A549 (cell line): ENCODE measurements around the gene CLEC2L. TPM values are rescaled to one million over a fixed set of nuclear protein-coding genes. Genes with fewer than 3 reads are reported as not detected.
A peak's percentile ranks its signal among the peaks of the same experiment; 100 is the strongest.

ENCODE experiments used
- ATAC-seq, 2 experiments: fragments of 200-7000 bp in 1 of 2; fragments of >200 bp in 1 of 2; cut with Nextera tagmentation in 1 of 2; cut with Tn5 transposase in 1 of 2; 3 replicates each; pipeline versions ENCODE4 v1.8.0 to v1.9.1; 2018 to 2020; ENCODE audit warnings: mild to moderate bottlenecking in 1 of 2, moderate library complexity in 1 of 2
- CTCF ChIA-PET: fragments of 300-600 bp; sonication (Branson Sonifier 250); formaldehyde crosslinking; extraction: SDS; loops from one replicate; lab custom pipeline; 2021; ENCODE audit warnings: antibody characterized with exemption, inconsistent platforms; lab: Yijun Ruan, JAX
- POLR2A ChIA-PET: fragments of 350-600 bp; formaldehyde crosslinking; extraction: SDS; loops from one replicate; lab custom pipeline; 2021; ENCODE audit warnings: antibody characterized with exemption, inconsistent platforms; lab: Yijun Ruan, JAX
- DNase-seq, 2 experiments: peaks; one replicate each; pipeline versions ENCODE4 v3.0.0 to v3.0.0-alpha.2; 2011 to 2016; ENCODE audit warnings: low read depth in 1 of 2, low spot score in 1 of 2
- FAIRE-seq: peaks from 2 replicates; lab custom pipeline; 2011; peaks lifted over from hg19 to GRCh38; lab: Jason Lieb, UNC
- H3K27ac ChIP-seq, 2 experiments: fragments of >200 bp; sonication (Bioruptor Twin); formaldehyde crosslinking; 3 replicates each; pipeline ENCODE4 v1.5.1; 2016 to 2017
- H3K4me1 ChIP-seq: fragments of >200 bp; sonication (Bioruptor Twin); formaldehyde crosslinking; 3 replicates; pipeline ENCODE4 v1.6.1; 2016
- H3K4me2 ChIP-seq: fragments of >200 bp; sonication (Bioruptor Twin); formaldehyde crosslinking; 3 replicates; pipeline ENCODE4 v1.6.1; 2016
- H3K4me3 ChIP-seq: fragments of >200 bp; sonication (Bioruptor Twin); formaldehyde crosslinking; 3 replicates; pipeline ENCODE4 v1.5.1; 2016
- H3K9me3 ChIP-seq: fragments of >200 bp; sonication (Bioruptor Twin); formaldehyde crosslinking; 3 replicates; pipeline ENCODE4 v1.6.1; 2016
- CBX2 ChIP-seq: fragments of 200-600 bp; sonication (generic); IDR thresholded peaks from 2 replicates; pipeline ENCODE4 v1.6.1; 2016; ENCODE audit warnings: low read depth, mild to moderate bottlenecking, borderline replicate concordance
- CBX8 ChIP-seq: fragments of 200-600 bp; sonication (generic); IDR thresholded peaks from 2 replicates; pipeline ENCODE4 v1.6.1; 2016
- CHD2 ChIP-seq: fragments of 150-350 bp; IDR thresholded peaks from 2 replicates; pipeline ENCODE4 v1.6.1; 2014; ENCODE audit warnings: low read length; ENCODE audit not compliant: partially characterized antibody
- CHD4 ChIP-seq: fragments of 200-600 bp; sonication (generic); IDR thresholded peaks from 2 replicates; pipeline ENCODE4 v1.6.1; 2016; ENCODE audit warnings: antibody characterized with exemption, mild to moderate bottlenecking, borderline replicate concordance
- EHMT2 ChIP-seq: fragments of 200-600 bp; sonication (generic); IDR thresholded peaks from 2 replicates; pipeline ENCODE4 v1.6.1; 2016; ENCODE audit warnings: antibody characterized with exemption, low read depth, mild to moderate bottlenecking, moderate library complexity
- FOSB ChIP-seq: fragments of 250-450 bp; sonication (Bioruptor Pico); IDR thresholded peaks from 2 replicates; pipeline ENCODE4 v1.5.0; 2020; ENCODE audit warnings: mild to moderate bottlenecking, moderate library complexity
- GATA3 ChIP-seq: IDR thresholded peaks from 2 replicates; pipeline ENCODE4 v1.6.1; 2012; ENCODE audit warnings: borderline replicate concordance
- HOXB5 ChIP-seq: fragments of 250-450 bp; sonication (Bioruptor Pico); IDR thresholded peaks from 2 replicates; pipeline ENCODE4 v1.5.0; 2020; ENCODE audit warnings: mild to moderate bottlenecking, moderate library complexity
- JUN ChIP-seq, 2 experiments: fragments of >200 bp; sonication (Bioruptor Twin); formaldehyde crosslinking; IDR thresholded peaks; 2 replicates in 1 of 2; 3 replicates in 1 of 2; pipeline ENCODE4 v1.6.1; 2016 to 2017
- MAFK ChIP-seq: fragments of 450-650 bp; IDR thresholded peaks from 2 replicates; pipeline ENCODE4 v1.6.1; 2014; ENCODE audit not compliant: partially characterized antibody
- MAZ ChIP-seq: fragments of 150-350 bp; IDR thresholded peaks from 2 replicates; pipeline ENCODE4 v1.6.1; 2014; ENCODE audit warnings: antibody characterized with exemption, low read depth, low read length, borderline replicate concordance
- NR3C1 ChIP-seq: fragments of >200 bp; sonication (Bioruptor Twin); formaldehyde crosslinking; IDR thresholded peaks from 3 replicates; pipeline ENCODE4 v1.6.1; 2017
- POLR2A ChIP-seq: IDR thresholded peaks from 2 replicates; pipeline ENCODE4 v1.6.1; 2012; ENCODE audit warnings: mild to moderate bottlenecking, low read length
- RNF2 ChIP-seq: fragments of 200-600 bp; sonication (generic); IDR thresholded peaks from 2 replicates; pipeline ENCODE4 v1.6.1; 2016; ENCODE audit warnings: low read depth, mild to moderate bottlenecking, antibody characterized with exemption, moderate library complexity, borderline replicate concordance
- SMC3 ChIP-seq: fragments of >200 bp; sonication (Bioruptor Twin); formaldehyde crosslinking; IDR thresholded peaks from 3 replicates; pipeline ENCODE4 v1.6.1; 2018; ENCODE audit warnings: inconsistent platforms
- TFCP2L1 ChIP-seq: fragments of 250-450 bp; sonication (Bioruptor Pico); IDR thresholded peaks from 2 replicates; pipeline ENCODE4 v1.5.0; 2021; ENCODE audit warnings: mild to moderate bottlenecking
- ZC3H11A ChIP-seq: fragments of 450-650 bp; IDR thresholded peaks from 2 replicates; pipeline ENCODE4 v1.6.1; 2014; ENCODE audit warnings: antibody characterized with exemption, mild to moderate bottlenecking
- WGBS: methylation state at CpG from one replicate; pipeline ENCODE4 v1.1.6; 2017; ENCODE audit errors: missing lambda C conversion rate; 5-methylcytosine and 5-hydroxymethylcytosine counted together
- polyA plus RNA-seq, 4 experiments: library from polyadenylated mRNA; depleted of rRNA in 3 of 4; stranded (reverse); fragments of >200 nt; fragmentation: RNase III in 1 of 4; extraction: RNeasy Plus Mini Kit Qiagen cat#74134 plus additional on column Dnase treatment in 1 of 4; gene quantifications; 2 replicates in 3 of 4; 3 replicates in 1 of 4; pipeline ENCODE4 v1.2.3, GENCODE V29; 2011 to 2017
- TF ChIP-seq, protein P1 (sequence below): fragments of 450-650 bp; IDR thresholded peaks from 2 replicates; pipeline ENCODE4 v1.6.1; 2014; ENCODE audit warnings: antibody characterized with exemption

The CLEC2L gene
- polyA plus RNA-seq, 2 of the 4 experiments (the other 2 are of a cell fraction) = 0.28 TPM; not detected in 1

DNA sequence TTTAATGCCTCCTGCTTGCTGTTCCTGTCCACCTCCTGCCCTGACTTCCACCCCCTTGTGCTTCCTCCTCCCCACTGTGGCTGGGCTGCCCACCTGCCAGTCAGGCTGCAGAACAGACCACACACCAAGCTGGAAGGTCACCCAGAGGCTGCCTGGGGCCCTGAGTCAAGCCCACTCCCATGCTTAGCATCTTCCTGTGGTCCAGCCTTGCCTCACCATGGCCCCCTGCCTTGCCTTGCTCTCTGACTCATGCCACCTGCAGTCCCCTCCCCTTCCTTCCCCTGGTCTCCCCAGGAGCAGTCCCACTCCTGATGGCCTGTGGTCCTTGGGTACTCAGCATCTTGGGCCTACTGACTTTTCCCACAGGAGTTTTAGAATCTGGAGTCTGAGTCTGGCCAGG, 2.3 kb downstream of the CLEC2L start:
- H3K9me3 ChIP-seq = no peaks in the 10 kb centered on the region
- H3K4me3 ChIP-seq = no peak overlapping the region
- no peak for TF ChIP-seq CBX8
- TF ChIP-seq ZC3H11A = no peak
- no peak for TF ChIP-seq POLR2A
- no peak for TF ChIP-seq MAFK
- no peak for TF ChIP-seq TFCP2L1
- TF ChIP-seq MAZ = no peak
- no peak for TF ChIP-seq CBX2
- no peak for TF ChIP-seq JUN (IDR thresholded peaks at IDR 0.05)
- no peak for TF ChIP-seq HOXB5 (CRISPR knock-in tag)
- TF ChIP-seq EHMT2 = no peak
- no peak for TF ChIP-seq CHD4
- ChIA-PET CTCF (interaction anchor here (0.9 to 1.5 kb wide), 6 partner anchors 26 to 475 kb away, joined by 3 to 4 read pairs (median 3); no protein-coding TSS in a partner anchor), POLR2A (no interaction called here)
- H3K4me2 ChIP-seq = no peak overlapping the region
- no peak for ATAC-seq
- no peak for FAIRE-seq
- no peaks in the 10 kb centered on the region for H3K4me1 ChIP-seq
- DNase-seq = no peak
- no peak overlapping the region for H3K27ac ChIP-seq

DNA sequence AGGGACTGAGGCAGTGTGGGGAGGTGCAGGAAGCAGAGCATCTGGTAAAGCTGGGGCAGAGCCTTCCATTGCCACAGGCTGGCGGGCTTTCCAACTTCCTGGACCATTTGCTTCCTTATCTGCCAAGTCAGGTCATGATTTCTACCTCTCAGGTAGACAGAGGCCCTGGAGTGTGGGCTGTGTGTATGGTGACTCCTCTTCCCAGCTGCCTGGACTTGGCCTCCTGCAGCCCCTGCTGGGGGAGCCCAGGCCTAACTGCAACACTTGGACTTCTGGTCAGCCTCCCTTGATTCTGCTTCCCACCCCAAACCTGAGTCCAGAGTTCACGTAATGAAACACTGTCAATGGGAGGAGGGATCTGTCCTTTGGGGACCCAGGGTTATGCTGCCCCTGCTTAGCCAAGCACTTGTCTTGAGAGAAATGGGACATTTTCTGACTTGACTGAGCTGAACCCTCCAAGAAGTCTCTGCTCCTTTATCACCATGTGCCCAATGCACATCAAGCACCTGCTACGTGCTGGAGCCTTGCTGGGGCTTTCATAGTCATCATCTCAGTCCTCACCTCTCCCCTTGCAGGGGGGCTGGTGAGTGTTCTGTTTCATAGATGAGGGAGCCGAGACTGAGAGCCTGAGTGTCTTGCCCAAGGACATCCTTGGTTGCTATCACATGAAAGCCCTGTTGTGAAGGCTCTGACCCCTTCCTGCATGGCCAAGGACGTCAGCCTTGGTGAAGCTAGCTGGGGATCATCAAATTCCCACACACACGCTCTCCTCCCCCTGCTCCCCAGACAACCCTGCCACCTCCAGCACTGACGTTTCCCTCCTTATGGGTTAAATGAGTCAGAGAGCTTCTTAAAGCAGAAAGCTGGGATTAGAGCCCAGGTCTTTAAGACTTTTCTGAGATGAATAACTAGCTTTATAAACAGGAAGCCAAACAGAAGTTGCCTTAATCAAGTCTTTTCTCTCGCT, 3.4 kb downstream of the CLEC2L start:
- no peak for ATAC-seq
- no peak for FAIRE-seq
- H3K27ac ChIP-seq = no peak overlapping the region
- H3K4me3 ChIP-seq = no peak overlapping the region
- CTCF ChIA-PET = interaction anchor here (1.1 kb wide), 1 partner anchor 28 kb away, joined by 4 read pairs; no protein-coding TSS in a partner anchor
- POLR2A ChIA-PET = no interaction called here
- WGBS = 77% methylated on average over 8 of the region's 8 CpGs
- TF ChIP-seq NR3C1 = no peak
- TF ChIP-seq, protein P1, sequence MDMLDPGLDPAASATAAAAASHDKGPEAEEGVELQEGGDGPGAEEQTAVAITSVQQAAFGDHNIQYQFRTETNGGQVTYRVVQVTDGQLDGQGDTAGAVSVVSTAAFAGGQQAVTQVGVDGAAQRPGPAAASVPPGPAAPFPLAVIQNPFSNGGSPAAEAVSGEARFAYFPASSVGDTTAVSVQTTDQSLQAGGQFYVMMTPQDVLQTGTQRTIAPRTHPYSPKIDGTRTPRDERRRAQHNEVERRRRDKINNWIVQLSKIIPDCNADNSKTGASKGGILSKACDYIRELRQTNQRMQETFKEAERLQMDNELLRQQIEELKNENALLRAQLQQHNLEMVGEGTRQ = no peak
- H3K9me3 ChIP-seq = no peaks in the 10 kb centered on the region
- no peak overlapping the region for H3K4me2 ChIP-seq
- H3K4me1 ChIP-seq = no peaks in the 10 kb centered on the region
- no peak for DNase-seq

DNA sequence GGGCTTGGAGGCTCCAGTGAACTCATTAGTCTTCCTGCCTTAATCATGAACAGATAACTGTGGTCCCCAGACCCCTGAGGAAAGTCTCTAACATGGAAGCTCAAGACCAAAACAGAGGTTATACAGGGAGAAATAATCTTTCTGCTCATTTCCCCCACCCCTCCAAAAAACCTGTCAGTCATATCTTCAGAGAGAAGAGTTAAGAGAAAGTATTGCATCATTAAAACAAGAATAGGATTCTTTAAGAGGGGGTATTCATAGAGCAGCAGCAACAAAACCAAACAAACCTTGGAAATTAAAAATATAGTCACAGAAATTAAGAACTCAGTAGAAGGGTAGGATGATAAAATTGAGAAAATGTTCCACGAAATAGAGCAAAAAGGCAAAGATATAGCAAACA, 7.6 kb downstream of the CLEC2L start:
- CTCF ChIA-PET = interaction anchor here (0.6 kb wide), 1 partner anchor 1674 kb away, joined by 4 read pairs; no protein-coding TSS in a partner anchor
- H3K27ac ChIP-seq = no peak overlapping the region
- no peak for ATAC-seq
- no peak overlapping the region for H3K4me2 ChIP-seq
- H3K9me3 ChIP-seq = no peaks in the 10 kb centered on the region
- no peak overlapping the region for H3K4me3 ChIP-seq
- POLR2A ChIA-PET = no interaction called here
- FAIRE-seq = no peak
- TF ChIP-seq FOSB (CRISPR knock-in tag) (no peak), EHMT2 (no peak), CHD2 (no peak), MAZ (no peak), RNF2 (no peak), GATA3 (no peak), SMC3 (no peak)
- TF ChIP-seq, protein P1 = no peak
- TF ChIP-seq, all 56 proteins: peak for 0
- DNase-seq = no peak
- H3K4me1 ChIP-seq = no peaks in the 10 kb centered on the region
- WGBS = 8% methylated on average over 1 of the region's 1 CpG

DNA sequence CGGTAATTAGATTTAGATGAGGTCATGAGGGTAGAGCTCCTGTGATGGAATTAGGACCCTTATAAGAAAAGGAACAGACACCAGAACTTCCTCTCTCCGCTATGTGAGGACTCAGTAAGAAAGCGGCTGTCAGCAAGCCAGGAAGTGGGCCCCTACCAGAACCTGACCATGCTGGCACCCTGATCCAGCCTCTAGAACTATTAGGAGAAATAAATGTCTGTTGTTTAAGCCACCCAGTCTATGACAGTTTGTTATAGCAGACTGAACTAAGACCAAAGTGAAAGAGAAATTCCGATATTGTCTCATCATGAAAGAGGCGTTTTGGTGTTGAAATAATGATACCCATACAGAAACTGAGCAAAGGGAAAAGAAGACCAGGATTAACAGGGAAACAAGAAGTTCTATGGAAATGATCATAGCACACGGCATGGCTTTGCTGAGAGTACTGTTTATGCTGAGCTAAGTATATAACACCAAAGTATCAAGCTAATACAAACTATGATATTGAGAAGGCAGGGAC, 9.2 kb downstream of the CLEC2L start:
- POLR2A ChIA-PET = no interaction called here
- H3K9me3 ChIP-seq = no peaks in the 10 kb centered on the region
- no peaks in the 10 kb centered on the region for H3K4me1 ChIP-seq
- CTCF ChIA-PET = no interaction called here
- TF ChIP-seq, protein P1 = no peak
- TF ChIP-seq MAFK = peak; percentile 15
- H3K4me2 ChIP-seq = no peak overlapping the region
- no peak overlapping the region for H3K4me3 ChIP-seq
- H3K27ac ChIP-seq = no peak overlapping the region
- DNase-seq = no peak
- WGBS = 60% methylated on average over 6 of the region's 6 CpGs
- ATAC-seq = no peak
- FAIRE-seq = no peak
